GM12892 (cell line): ENCODE data around the gene OAS3.

Experiments
- DNase-seq: peaks from one replicate; pipeline ENCODE4 v3.0.0; 2011; ENCODE audit not compliant: insufficient read length
- FAIRE-seq: peaks from 2 replicates; lab custom pipeline; 2011; peaks lifted over from hg19 to GRCh38; lab: Jason Lieb, UNC
- POLR2A ChIP-seq: IDR thresholded peaks from 2 replicates; pipeline ENCODE4 v1.6.1; 2011; ENCODE audit warnings: low read depth, low read length, control low read depth
- POLR2AphosphoS5 ChIP-seq: IDR thresholded peaks from 2 replicates; pipeline ENCODE4 v1.6.1; 2011; ENCODE audit warnings: low read depth, low read length, control low read depth
- TAF1 ChIP-seq: IDR thresholded peaks from 2 replicates; pipeline ENCODE4 v1.6.1; 2011; ENCODE audit warnings: low read depth, mild to moderate bottlenecking, control low read depth, low read length, borderline replicate concordance

The OAS3 gene

GRCh38 chr12:112929715-112930114, 8.6 kb upstream of the OAS3 start:
- DNase-seq (no peak), FAIRE-seq (no peak)
- TF ChIP-seq POLR2AphosphoS5 (no peak), TAF1 (no peak), POLR2A (no peak)

DNA sequence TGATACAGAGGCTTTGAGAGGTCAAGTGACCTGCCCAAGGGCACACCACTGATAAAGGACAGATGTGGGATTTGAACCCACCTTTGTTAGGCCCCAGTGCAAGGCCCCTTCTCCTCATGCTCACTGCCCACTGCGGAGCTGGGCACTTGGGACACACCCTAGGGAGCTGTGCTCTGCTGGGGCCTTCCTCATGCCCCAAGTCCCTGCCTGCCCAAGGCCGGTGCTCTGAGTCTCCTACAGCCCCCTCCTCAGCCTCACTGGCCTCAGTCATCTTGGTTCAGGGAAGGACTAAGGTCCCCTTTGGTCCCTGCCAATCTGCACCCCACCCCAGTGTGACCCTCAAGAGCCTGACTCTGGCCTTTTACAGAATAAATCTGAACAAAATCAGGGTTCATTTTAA, 7.9 kb upstream of the OAS3 start:
- DNase-seq (no peak), FAIRE-seq (no peak)
- TF ChIP-seq POLR2AphosphoS5: no peak
- no peak for TF ChIP-seq POLR2A
- no peak for TF ChIP-seq TAF1

- DNase-seq (no peak), FAIRE-seq (no peak)
- TF ChIP-seq TAF1: no peak
- no peak for TF ChIP-seq POLR2A
These were observed 5.7 kb upstream of the OAS3 start for GRCh38 chr12:112932485-112933128.

GRCh38 chr12:112933129-112933505, 5.2 kb upstream of the OAS3 start:
- FAIRE-seq: no peak
- TF ChIP-seq TAF1: no peak
- TF ChIP-seq POLR2A: no peak
- TF ChIP-seq POLR2AphosphoS5: no peak
- no peak for DNase-seq

GRCh38 chr12:112936264-112936663, 2.0 kb upstream of the OAS3 start:
- TF ChIP-seq POLR2AphosphoS5: no peak
- FAIRE-seq (no peak), DNase-seq (no peak)

DNA sequence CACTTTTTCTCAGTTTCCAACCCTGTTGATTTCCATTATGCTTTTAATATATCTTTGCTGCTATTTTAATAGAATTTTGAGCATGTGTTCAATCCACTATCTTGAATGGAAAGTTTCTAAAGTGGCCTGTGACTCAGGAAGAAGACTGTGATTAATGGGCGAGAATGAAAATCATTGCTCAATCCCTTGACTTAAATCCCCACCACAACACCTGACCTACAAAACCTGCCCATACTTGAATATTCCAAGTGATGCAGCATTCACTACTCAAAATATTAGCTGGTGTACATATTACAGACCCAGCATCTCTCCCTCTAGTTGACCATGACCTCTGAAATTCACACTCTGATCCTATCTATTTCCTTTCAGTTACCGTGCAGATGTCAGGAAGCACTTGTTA, 1.3 kb upstream of the OAS3 start:
- FAIRE-seq: no peak

DNA sequence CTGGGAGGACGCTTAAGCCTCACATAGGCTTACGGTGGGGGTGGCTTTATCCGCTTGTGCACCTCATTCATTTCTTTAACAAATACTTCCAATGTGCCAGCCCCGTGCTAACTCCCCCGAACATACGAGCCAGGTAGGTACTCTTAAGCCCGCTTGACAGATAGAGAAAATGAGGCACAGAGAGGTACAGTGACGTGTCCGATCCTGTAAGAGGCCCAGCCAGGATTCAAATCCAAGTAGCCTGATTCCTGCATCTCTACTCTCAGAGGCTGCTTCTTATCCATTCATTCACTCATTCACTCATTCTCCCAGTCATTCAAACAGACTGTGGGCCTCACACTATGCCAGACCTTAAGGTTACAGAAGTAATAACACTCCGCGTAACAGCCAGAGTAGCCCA, 477 bp downstream of the OAS3 start:
- no peak for FAIRE-seq
- TF ChIP-seq TAF1 (no peak), POLR2A (no peak), POLR2AphosphoS5 (no peak)

More for the DNA sequence above, 1.3 kb upstream of the OAS3 start:
- no peak for TF ChIP-seq POLR2AphosphoS5
- no peak for TF ChIP-seq POLR2A
- TF ChIP-seq TAF1: no peak
- DNase-seq: no peak

GRCh38 chr12:112939761-112940381, 1.6 kb downstream of the OAS3 start:
- DNase-seq: peak; percentile 44
- peak; percentile 62 for TF ChIP-seq POLR2AphosphoS5
- no peak for TF ChIP-seq TAF1
- peak; percentile 81 for FAIRE-seq

More for the DNA sequence above, 477 bp downstream of the OAS3 start:
- DNase-seq: no peak

DNA sequence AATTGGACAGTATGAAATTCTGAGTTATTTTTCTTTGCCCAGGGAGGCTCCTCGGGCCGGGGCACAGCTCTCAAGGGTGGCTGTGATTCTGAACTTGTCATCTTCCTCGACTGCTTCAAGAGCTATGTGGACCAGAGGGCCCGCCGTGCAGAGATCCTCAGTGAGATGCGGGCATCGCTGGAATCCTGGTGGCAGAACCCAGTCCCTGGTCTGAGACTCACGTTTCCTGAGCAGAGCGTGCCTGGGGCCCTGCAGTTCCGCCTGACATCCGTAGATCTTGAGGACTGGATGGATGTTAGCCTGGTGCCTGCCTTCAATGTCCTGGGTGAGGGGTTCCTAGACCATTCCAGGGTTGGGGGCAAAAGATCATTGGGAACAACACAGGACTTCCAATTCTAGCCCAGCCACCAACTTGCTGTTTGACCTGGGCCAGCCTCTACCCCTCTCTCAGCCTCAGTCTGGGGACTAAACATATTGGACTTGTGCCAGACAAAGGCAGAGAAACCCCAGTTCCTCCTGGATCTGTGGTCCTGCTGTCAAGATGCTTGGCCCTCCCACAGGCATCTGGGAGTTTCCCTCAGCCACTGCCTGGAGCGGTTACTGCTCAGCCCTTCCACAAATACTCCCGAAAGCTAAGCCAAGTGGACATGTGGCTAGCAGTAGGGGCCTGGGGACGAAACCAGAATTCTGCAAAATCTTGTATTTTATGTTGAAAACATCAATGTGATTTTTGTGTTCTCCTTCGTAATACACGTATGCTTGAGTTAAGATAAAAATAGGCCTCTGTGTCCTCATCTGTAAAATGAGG, 3.5 kb downstream of the OAS3 start:
- DNase-seq: no peak
- FAIRE-seq: no peak
- TF ChIP-seq TAF1: no peak
- TF ChIP-seq POLR2AphosphoS5: no peak
- TF ChIP-seq POLR2A: no peak

DNA sequence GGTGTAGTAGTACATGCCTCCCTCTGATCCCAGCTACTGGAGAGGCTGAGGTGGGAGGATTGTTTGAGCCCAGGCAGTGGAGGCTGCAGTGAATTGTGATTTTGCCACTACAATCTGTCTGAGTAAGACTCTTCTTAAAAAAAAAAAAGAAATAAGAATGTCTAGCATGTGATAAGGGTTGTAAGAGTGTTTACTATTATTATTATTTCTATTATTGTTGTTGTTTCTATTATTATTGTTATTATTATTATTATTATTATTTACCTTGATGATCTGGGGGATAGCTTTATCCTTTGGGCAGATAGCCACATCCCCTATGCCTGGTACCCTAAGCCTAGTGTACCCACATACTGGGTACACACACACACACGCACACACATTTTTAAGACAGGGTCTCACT, 4.3 kb downstream of the OAS3 start:
- no peak for TF ChIP-seq TAF1
- TF ChIP-seq POLR2AphosphoS5: no peak
- TF ChIP-seq POLR2A: no peak
- no peak for DNase-seq
- FAIRE-seq: no peak

- DNase-seq: no peak
- TF ChIP-seq POLR2AphosphoS5 (no peak), POLR2A (no peak), TAF1 (no peak)
- no peak for FAIRE-seq
These were observed 5.9 kb downstream of the OAS3 start for GRCh38 chr12:112944024-112944690.
